Ectodermal cell (in vitro differentiated cells): ENCODE measurements around the gene PIK3R1.

Experiments used
- H3K27ac ChIP-seq: 2 replicates; pipeline ENCODE4 v1.7.0; 2013; ENCODE audit warnings: mild to moderate bottlenecking, low read depth, low read length; ENCODE audit not compliant: insufficient read depth, poor library complexity, severe bottlenecking
- H3K27me3 ChIP-seq: 2 replicates; pipeline ENCODE4 v1.7.0; 2013; ENCODE audit warnings: mild to moderate bottlenecking, low read length; ENCODE audit not compliant: insufficient read depth, control insufficient read depth, poor library complexity, severe bottlenecking
- H3K36me3 ChIP-seq: one replicate; pipeline ENCODE4 v1.7.0; 2013; ENCODE audit warnings: low read length; ENCODE audit not compliant: control insufficient read depth, insufficient read depth
- H3K4me1 ChIP-seq: one replicate; pipeline ENCODE4 v1.7.0; 2013; ENCODE audit warnings: low read length; ENCODE audit not compliant: control insufficient read depth, insufficient read depth
- H3K4me3 ChIP-seq: 2 replicates; pipeline ENCODE4 v1.7.0; 2013; ENCODE audit warnings: low read depth, low read length, control low read depth; ENCODE audit not compliant: insufficient read depth
- H3K9me3 ChIP-seq: 2 replicates; pipeline ENCODE4 v1.7.0; 2013; ENCODE audit warnings: mild to moderate bottlenecking, low read length, moderate library complexity; ENCODE audit not compliant: control insufficient read depth
- WGBS, 2 experiments: methylation state at CpG; one replicate each; pipeline ENCODE4 v1.1.7; 2013; ENCODE audit warnings: missing lambda C conversion rate in 2 of 2; 5-methylcytosine and 5-hydroxymethylcytosine counted together

The PIK3R1 gene

DNA sequence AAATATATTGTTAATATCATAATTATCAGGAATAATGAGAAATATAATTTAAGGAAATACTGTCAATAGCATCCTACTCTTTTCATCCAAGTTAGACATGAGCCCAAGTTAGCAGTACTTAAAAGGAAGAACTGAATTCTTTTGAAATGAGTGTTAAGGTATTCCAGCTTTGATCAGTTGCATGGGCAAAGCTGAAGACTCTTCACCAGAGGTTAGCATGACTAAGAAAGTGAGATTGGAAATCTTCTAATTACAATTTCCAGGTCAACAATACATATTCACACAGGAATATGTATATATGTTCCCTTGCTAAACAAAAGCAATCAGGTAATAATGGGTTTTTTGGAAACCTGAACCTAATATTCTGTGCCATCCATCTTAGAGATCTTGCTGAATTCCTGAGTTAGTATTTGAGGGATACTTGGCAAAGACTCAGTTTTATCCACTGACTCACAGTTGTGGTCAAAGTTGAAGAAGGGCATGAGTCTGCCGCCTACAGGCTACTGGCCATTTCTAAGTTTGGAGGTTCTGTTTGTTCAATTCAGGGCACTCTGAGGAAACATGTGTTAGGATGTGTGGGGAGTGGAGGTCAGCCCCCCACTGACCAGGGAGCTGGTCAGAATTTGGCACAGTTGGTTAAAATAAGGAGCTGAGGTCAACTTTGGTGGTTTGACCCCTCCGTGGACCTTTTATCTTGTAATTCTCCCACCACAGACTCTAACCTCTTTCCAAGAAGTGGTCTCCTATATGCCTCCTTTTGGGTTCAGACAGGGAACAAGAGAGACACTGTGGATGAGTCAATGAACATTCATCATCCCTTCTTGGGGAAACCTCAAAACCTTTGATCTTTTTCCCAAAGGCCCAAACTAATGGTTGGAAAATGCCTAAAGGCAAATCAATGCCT is 118.3 kb downstream of the PIK3R1 start:
- Histone ChIP-seq H3K4me1 (no peaks in the 10 kb centered on the region), H3K9me3 (no peaks in the 10 kb centered on the region), H3K27ac (no peak overlapping the region), H3K4me3 (no peak overlapping the region), H3K27me3 (no peaks in the 10 kb centered on the region), H3K36me3 (no peaks in the 10 kb centered on the region)
- 96 to 99% methylated on average over 2 of the region's 2 CpGs for WGBS, 2 experiments

DNA sequence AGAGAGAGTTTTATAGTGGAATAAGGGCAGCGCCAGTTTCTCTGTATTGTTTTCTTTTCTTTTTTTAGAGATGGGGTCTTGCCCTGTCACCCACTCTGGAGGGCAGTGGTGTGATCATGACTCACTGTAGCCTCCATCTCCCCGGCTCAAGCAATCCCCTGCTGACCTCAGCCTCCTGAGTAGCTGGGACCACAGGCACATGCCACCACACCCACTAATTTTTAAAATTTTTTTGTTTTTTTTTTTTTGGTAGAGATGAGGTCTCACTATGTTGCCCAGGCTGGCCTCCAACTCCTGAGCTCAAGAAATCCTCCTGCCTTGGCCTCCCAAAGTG is 119.0 kb downstream of the PIK3R1 start:
- H3K27me3 ChIP-seq: no peaks in the 10 kb centered on the region
- WGBS, 2 experiments: 94 to 98% methylated on average over 2 of the region's 2 CpGs
- no peaks in the 10 kb centered on the region for H3K9me3 ChIP-seq
- no peaks in the 10 kb centered on the region for H3K36me3 ChIP-seq
- no peaks in the 10 kb centered on the region for H3K4me1 ChIP-seq
- H3K4me3 ChIP-seq: no peak overlapping the region
- H3K27ac ChIP-seq: no peak overlapping the region

DNA sequence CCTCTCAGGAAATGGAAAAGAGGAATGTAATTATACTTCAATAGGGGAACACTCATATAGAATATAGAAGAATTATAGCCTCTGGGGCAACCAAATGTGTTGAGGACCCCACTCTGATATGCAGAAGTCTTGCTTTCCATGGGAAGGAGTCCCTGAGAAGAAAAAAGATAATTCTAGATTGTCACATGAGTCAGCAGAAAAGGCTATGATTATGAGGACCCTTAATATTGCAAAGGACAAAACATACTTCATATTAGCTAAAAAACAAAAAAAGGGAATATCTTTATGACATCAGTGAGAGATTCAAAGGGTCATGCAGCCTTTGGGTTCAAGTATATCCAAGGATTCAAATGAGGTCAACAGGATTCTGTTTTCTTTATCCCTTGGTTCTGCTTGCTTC is 119.5 kb downstream of the PIK3R1 start:
- H3K36me3 ChIP-seq: no peaks in the 10 kb centered on the region
- H3K4me3 ChIP-seq: no peak overlapping the region
- no peaks in the 10 kb centered on the region for H3K9me3 ChIP-seq
- no peaks in the 10 kb centered on the region for H3K4me1 ChIP-seq
- H3K27me3 ChIP-seq: no peaks in the 10 kb centered on the region
- H3K27ac ChIP-seq: no peak overlapping the region

DNA sequence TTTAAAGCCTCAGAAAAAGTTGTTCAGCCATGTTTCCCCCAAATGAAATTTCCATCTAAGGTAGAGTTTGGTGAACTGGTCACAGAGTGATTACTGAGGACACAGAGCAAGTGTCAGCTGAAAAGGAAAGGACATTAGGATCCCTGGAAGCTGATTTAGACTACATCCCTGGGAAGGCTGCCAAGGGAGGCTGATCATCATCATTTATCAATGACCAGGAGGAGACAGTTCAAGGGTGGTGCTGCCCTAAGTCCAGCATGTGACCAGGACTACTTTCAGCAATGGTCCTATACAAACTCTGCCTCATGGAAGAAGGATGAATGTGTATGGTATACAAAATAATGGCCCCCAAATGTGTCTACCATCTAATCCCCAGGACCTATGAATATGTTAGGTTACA is 120.6 kb downstream of the PIK3R1 start:
- Histone ChIP-seq H3K27me3 (no peaks in the 10 kb centered on the region), H3K4me3 (no peak overlapping the region)

GRCh38 chr5:68337235-68337634 is 121.7 kb downstream of the PIK3R1 start:
- Histone ChIP-seq H3K27me3 (no peaks in the 10 kb centered on the region), H3K9me3 (no peaks in the 10 kb centered on the region), H3K36me3 (no peaks in the 10 kb centered on the region), H3K4me1 (no peaks in the 10 kb centered on the region), H3K4me3 (no peak overlapping the region), H3K27ac (no peak overlapping the region)
- WGBS, 2 experiments: 94 to 96% methylated on average over 4 of the region's 4 CpGs

More for the DNA sequence above, 120.6 kb downstream of the PIK3R1 start:
- Histone ChIP-seq H3K27ac (no peak overlapping the region), H3K9me3 (no peaks in the 10 kb centered on the region), H3K36me3 (no peaks in the 10 kb centered on the region), H3K4me1 (no peaks in the 10 kb centered on the region)

DNA sequence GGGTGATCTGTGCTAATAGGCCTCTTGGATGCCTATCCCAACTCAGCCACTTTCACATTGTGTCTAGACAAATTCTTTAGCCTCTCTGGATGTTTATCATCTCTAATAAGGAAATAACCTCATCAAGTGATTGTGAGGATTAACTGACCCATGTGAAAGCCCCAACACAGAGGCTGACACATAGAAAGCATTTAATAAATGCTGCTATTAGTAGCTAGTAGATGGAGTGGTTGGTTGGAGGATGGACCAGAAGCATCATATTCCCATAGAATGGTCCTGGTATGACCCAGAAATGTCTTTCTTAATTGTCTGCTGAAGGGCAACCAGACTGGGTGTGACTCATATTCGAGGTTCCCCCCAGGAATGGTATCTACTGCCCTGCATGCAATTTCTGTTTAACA is 124.4 kb downstream of the PIK3R1 start:
- no peaks in the 10 kb centered on the region for H3K9me3 ChIP-seq
- no peaks in the 10 kb centered on the region for H3K4me1 ChIP-seq
- no peak overlapping the region for H3K27ac ChIP-seq
- H3K27me3 ChIP-seq: no peaks in the 10 kb centered on the region
- H3K36me3 ChIP-seq: no peaks in the 10 kb centered on the region
- 83 to 85% methylated on average over 1 of the region's 1 CpG for whole genome bisulfite sequencing, 2 experiments
- H3K4me3 ChIP-seq: no peak overlapping the region

DNA sequence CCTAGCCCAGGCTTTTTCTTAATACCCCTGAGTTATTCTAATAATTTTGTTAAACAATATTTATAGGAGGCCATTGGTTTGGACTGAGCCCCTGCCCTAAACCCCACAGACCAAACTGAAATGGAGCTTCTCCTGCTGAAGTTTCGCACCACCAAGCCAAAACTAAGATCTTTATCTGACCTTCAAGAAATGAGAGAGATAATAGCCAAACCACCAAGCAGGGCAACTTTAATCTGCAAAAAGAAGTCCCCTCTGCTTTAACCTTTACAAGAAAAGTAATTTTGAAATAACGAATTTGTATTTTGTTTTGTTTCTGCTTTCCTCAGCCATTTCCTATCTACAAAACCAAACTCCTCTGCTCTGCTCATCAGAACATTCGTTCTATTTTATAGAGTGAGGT is 125.5 kb downstream of the PIK3R1 start:
- H3K27me3 ChIP-seq: no peaks in the 10 kb centered on the region
- no peaks in the 10 kb centered on the region for H3K36me3 ChIP-seq
- no peak overlapping the region for H3K4me3 ChIP-seq
- WGBS, 2 experiments: 98 to 100% methylated on average over 1 to 3 of the region's 3 CpGs
- H3K4me1 ChIP-seq: no peaks in the 10 kb centered on the region
- H3K9me3 ChIP-seq: no peaks in the 10 kb centered on the region
- no peak overlapping the region for H3K27ac ChIP-seq

DNA sequence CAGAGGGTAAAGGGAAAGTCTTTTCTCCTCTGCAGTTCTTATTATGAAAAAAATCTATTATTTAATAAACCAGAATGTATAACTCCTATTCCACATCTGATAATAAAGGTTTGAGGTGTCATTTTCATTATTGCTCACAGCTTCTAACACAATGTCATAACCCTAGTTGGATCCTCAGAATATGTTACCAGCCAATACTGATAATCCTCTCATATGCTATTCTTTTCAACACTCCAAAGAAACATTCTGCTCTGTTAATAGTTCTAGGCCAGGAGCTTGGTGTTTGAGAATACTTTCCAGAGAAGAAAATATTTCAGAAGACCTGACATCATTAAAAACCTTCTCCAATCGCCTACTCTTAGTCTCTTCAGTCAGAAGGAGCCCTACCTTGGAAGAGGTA is 127.1 kb downstream of the PIK3R1 start:
- Histone ChIP-seq H3K4me3 (no peak overlapping the region), H3K9me3 (no peaks in the 10 kb centered on the region), H3K27ac (no peak overlapping the region), H3K27me3 (no peaks in the 10 kb centered on the region), H3K4me1 (no peaks in the 10 kb centered on the region), H3K36me3 (no peaks in the 10 kb centered on the region)
- WGBS, 2 experiments: 100% methylated on average over 1 of the region's 1 CpG; no CpG with 5 or more reads in 1 of the 2 experiments

GRCh38 chr5:68343421-68343826 is 127.9 kb downstream of the PIK3R1 start:
- no peaks in the 10 kb centered on the region for H3K36me3 ChIP-seq
- no peak overlapping the region for H3K4me3 ChIP-seq
- no peaks in the 10 kb centered on the region for H3K4me1 ChIP-seq
- H3K9me3 ChIP-seq: no peaks in the 10 kb centered on the region
- H3K27ac ChIP-seq: no peak overlapping the region
- no peaks in the 10 kb centered on the region for H3K27me3 ChIP-seq
- 93 to 95% methylated on average over 5 of the region's 5 CpGs for WGBS, 2 experiments

GRCh38 chr5:68344447-68345111 is 129.0 kb downstream of the PIK3R1 start:
- Histone ChIP-seq H3K27me3 (no peaks in the 10 kb centered on the region), H3K4me1 (no peaks in the 10 kb centered on the region), H3K4me3 (no peak overlapping the region), H3K27ac (no peak overlapping the region), H3K9me3 (no peaks in the 10 kb centered on the region), H3K36me3 (no peaks in the 10 kb centered on the region)
- WGBS, 2 experiments: 90 to 93% methylated on average over 4 of the region's 4 CpGs
